NCI-H69 (cell line): ENCODE results near the gene IGFBP6.
A peak's percentile ranks its signal among the peaks of the same experiment; 100 is the strongest.

ENCODE experiments used
- DNase-seq: peaks from one replicate; lab custom pipeline; 2025; lab: John Stamatoyannopoulos, UW

Gene IGFBP6, protein sequence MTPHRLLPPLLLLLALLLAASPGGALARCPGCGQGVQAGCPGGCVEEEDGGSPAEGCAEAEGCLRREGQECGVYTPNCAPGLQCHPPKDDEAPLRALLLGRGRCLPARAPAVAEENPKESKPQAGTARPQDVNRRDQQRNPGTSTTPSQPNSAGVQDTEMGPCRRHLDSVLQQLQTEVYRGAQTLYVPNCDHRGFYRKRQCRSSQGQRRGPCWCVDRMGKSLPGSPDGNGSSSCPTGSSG

DNA sequence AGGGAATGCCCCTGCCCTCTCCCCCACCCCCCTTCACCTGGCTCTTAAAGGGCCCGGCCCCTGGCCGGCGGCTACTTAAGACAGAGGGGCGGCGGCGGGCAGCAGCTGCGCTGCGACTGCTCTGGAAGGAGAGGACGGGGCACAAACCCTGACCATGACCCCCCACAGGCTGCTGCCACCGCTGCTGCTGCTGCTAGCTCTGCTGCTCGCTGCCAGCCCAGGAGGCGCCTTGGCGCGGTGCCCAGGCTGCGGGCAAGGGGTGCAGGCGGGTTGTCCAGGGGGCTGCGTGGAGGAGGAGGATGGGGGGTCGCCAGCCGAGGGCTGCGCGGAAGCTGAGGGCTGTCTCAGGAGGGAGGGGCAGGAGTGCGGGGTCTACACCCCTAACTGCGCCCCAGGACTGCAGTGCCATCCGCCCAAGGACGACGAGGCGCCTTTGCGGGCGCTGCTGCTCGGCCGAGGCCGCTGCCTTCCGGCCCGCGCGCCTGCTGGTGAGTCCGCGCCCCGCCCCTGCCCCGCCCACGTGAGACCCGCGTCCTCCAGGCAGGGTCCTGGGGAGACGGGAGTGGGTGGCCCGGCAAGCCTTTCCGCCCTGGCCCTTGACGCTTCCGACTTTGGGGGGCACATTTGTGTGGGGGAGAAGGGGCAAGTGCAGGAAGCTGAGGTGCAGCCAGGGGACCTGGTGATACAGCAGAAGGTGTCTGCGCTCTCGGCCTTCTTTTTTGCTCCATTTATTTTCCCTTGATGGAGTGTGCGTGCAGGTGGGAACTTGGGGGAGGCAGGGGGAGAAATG lies at the start of gene IGFBP6:
Gene IGFBP6 (plus strand): TSS at position 104 of the 790 bp plus-strand sequence. CDS start 51 bp downstream, at position 155.
- peak; percentile 85 for DNase-seq

DNA sequence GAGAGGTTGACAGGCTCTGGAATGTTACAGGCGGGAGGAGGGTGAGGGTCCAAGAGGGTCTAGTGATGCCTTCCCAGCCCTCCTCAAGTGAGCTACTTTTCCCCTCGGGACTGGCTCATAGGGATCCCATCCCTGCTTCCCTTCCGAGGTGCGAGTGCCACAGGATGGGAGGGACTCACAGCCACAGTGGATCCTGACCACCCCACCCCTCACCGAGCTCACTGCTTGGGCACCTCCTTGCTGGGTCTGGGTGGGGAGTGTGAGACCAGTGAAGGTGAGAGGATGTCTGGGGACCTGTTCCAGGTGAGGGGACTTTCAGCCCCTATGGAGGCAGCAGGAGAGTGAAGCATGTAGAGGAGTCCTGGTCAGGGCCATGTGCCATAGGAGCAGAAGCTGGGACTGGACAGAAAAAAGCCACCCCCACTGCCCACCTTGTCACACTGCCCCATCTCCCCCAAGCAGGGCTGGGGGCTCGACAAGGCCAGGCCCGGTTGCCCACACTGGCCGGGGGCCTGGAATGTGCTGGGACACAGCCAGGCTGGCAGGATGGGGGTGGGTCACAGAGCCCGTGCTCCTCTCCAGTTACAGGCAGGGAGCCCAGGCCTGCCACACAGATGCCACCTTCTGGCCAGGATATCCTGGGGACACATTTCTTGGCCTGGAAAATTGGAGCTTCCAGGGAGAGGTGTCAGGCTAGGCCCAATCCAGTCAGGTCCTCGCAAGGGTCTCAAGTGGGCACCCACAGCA lies 49.3 kb upstream of the IGFBP6 start:
- peak; percentile 48 for DNase-seq

DNA sequence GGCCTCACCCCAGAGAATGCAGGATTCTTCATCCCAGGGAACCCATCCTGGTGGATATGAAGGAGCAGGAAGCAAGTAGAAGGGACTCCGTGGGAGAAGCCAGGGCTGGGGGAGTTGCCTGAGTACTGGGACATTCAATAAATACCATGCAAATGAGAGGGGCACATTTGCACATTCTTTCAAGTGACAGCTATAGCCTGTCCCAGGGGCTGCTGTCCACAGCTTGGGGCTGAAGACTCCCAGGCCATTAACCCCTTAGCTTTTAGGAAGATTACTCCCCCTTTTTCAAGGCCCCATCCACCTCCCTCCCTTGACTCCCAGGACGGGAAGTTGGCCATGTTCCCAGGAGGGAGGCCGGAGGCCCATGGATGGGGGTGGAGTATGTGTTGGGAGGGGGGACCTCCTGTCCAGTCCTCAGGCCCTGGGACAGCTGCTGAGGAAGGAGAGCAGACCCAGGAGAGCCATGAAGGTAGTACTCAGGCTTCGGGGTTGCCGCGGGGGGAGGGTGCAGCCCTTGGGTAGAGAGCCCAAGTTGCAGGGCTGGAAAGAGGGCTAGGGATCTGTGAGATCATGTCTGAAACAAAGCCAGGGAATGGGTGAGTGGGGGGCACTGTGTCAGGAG lies 48.6 kb upstream of the IGFBP6 start:
- DNase-seq, result peak; percentile 25

DNA sequence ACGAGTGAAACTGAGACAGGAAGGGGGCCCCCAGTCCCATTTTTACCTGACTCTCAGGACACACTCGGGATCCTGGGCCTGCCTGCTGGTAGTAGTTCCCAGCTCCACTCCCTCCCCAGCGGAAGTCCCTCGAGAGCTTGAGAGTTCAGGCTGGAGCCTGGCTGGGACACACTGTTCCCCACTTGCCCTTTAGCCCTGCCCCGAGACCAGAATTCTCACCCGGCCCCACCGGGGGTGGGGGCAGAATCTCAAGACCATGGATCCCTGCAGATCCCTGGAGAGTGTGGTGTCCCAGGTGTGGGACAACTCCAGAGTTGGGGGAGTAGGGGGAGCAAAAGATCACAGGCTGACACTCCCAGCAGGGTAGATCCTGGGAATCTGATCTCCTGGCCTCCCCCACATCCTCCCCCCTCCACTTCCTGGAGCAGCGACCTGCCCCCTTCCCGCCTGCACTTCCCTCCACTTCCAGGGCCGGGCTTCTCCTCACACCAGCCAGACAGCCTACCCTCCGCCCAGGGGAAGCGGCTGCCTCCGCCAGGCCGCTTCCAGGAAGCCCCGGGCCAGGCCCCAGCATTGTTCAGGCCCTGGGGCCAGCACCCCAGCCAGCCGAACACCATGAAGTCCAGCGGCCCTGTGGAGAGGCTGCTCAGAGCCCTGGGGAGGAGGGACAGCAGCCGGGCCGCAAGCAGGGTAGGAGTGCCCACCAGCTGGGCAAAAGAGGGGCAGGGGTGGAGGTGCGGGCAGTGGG lies 47.7 kb upstream of the IGFBP6 start, which contains the start of gene TNS2:
Gene TNS2 (plus strand): TSS at position 495 of the 748 bp plus-strand sequence. CDS start 121 bp downstream, at position 616.
- DNase-seq, result peak; percentile 77

DNA sequence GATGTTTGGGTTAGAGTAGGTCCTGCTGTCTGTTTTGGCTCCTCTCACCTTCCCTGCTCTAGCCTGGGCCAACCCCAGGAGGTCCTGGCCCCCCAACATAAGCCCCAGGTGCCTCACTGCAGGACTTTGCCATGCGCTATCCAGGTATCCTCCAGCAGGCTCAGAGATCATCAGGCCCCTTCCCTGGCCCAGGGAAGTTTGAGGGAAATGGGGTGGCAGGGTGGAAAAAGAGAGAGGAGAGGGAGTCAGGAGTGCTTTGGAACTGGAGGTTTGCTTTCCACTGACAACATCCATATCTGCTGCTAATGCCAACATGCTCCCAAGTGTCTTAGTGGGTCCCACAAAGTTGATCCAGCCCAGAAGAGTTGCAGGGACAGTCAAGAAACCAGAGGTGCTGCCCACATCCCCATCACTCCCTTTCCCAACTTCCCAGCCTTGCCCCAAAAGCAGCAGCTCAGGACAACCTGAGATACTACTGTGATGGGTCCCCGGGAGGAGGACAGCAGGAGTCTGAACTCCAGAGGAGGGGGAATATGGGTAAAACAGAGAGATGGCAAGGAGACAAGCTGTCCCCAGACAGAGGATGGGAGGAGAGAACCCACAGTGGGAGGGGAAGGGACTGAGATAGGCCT lies 46.9 kb upstream of the IGFBP6 start:
- no peak for DNase-seq

DNA sequence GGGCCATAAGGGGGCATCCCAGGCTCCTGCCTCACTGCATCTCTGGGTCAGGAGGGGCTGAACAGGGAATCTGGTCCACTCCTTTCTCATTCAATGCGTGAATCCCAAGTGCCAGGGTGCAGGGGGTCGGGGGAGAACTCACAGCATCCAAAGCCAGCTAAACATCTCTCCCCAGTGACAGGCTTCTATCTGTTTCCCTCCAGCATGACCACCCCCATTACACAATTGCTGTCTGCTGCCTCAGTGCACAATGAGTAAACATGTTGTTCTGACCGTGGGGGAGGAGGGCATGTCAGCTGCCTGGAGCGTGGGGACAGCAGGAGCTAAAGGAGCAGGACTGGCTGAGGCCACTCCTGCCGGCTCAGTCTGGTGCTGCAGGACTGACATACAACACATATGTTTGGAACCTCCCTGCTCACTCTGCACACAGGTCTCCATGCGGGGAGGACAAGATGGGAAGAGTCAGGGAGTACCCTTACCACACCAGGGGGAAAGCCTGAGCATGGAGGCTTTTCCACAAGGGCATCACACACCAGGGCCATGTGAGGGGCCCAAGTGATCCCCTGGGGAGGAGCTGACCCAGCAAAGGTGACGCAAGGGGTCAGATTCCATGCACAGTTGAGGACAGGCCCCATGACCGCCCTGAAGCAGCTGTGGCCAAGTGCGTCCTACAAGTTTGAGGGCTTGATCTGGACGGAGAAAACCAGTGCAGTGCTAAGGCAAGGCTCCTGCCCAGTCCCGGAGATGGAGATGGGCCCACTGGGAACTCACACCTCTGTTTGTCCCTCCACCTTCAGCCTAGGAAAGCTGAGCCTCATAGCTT lies 46.2 kb upstream of the IGFBP6 start:
- DNase-seq, result peak; percentile 49

DNA sequence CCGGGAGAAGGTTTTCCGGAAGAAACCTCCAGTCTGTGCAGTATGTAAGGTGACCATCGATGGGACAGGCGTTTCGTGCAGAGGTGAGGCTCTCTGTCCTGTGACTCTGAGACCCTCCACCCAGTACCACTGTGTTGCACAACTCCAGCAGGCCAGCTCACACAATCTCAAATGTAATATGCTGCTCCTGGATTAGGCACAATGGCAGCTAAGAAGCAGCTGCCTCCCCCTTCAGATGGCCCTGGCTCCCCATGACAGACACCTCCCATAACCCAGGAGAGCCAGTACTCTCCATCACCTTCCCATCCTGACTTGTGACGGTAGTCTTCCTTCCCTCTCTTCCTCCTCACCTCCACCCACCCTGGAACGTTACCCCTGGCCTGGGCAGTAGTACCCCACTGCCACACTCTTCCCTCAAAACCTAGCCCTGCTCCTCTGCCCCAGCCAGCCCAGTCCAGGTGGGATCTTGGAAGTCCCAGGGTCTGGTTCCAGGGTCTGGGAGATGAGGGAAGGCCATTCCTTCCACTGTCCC lies 45.5 kb upstream of the IGFBP6 start:
- no peak for DNase-seq

DNA sequence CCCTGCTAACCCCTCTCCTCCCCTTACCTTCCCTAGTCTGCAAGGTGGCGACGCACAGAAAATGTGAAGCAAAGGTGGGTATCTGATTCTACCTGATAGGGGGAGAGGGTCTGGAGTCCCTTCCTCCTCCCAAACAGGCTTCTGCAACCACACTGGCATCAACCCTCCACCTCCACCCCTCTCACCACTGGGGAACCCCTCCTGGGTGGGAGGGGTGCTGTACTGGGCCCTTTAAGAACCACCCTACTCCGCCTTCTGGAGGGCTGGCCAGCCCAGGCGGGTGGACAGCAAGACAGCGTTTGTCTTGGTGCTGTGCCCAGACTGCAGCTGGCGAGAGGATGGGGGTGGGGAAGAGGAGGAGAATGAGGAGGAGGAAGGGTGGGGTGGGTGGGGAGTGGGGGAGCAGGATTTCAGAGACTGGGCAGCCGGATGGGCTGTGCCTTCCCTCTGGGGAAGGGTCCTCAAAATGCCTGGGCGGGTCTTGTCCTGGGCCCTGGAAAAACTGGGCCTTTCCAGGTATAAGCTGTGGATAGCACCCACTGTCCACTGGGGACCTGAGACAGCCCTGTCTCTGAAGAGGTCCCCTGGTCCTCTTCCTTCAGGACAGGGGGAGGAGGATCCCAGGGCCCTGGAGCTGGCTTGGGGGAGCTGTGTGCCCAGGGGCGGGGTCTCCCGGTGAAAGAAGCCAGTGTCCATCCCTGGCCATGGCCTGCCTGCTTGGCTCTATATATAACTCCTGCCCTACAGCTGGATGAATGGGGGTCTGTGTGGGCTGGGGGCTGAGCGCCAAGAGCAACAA lies 44.8 kb upstream of the IGFBP6 start:
- DNase-seq, result peak; percentile 90

DNA sequence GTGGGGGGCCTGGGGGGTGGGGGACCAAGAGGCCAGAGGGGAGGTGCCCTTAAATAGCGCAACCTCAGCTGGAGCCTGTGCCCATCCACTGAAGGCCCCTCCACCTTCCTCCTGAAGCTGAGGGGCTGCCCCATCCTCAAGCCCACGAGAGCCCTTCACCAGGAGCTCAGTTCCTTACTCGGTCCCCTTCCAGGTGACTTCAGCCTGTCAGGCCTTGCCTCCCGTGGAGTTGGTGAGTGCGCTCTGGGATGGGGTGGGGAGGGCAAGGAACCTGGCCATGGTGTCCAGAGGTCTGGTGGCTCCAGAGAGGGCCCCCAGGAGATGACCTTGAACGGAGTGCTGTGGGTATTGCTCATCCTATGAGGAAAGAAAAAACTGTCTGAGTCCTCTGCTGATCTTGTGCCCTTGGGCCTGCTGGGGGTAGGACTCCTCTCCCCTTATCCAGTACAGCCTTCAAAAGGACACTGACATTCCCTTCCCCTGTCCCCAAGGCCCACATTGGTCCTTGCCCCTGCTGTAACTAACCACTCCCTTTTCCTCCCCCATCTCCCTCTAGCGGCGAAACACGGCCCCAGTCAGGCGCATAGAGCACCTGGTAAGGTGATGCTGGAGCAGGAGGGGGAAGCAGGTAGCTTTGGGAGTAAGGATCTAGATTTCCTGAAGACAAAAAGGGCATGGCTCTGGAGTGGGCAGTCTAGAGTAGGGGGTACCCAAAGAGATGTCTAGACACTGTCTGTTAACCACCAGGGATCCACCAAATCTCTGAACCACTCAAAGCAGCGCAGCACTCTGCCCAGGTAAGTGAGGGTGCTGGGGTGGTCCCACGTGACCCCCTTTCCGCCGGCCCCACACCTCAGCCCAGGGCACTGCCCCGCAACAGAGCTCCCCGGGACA lies 44.0 kb upstream of the IGFBP6 start:
- peak; percentile 92 for DNase-seq

DNA sequence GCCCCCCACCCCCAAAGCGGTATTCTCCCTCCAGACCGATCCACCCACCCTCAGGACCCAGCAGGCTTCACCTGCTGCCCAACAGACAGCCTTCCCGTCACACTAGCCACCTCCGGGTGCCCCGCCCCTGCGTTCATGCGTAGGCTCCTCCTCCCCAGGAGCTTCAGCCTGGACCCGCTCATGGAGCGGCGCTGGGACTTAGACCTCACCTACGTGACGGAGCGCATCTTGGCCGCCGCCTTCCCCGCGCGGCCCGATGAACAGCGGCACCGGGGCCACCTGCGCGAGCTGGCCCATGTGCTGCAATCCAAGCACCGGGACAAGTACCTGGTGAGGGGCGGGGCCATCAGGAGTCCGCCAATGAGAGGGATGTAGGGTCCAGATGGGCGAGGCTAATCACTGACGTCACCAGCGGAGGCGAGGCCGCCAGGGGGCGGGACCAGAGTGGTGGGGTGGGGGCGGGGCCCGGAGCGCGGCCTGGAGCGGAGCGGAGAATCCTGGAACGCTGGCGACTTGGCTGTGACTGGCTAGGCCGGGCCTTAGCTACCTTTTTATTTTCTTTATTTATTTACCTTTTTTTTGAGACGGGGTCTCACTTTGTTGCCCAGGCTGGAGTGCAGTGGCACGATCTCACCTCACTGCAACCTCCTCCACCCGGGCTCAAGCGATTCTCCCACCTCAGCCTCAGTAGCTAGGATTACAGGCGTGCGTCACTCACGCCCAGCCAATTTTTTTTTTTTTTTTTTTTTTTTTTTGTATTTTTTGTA lies 43.2 kb upstream of the IGFBP6 start:
- DNase-seq, result peak; percentile 99

DNA sequence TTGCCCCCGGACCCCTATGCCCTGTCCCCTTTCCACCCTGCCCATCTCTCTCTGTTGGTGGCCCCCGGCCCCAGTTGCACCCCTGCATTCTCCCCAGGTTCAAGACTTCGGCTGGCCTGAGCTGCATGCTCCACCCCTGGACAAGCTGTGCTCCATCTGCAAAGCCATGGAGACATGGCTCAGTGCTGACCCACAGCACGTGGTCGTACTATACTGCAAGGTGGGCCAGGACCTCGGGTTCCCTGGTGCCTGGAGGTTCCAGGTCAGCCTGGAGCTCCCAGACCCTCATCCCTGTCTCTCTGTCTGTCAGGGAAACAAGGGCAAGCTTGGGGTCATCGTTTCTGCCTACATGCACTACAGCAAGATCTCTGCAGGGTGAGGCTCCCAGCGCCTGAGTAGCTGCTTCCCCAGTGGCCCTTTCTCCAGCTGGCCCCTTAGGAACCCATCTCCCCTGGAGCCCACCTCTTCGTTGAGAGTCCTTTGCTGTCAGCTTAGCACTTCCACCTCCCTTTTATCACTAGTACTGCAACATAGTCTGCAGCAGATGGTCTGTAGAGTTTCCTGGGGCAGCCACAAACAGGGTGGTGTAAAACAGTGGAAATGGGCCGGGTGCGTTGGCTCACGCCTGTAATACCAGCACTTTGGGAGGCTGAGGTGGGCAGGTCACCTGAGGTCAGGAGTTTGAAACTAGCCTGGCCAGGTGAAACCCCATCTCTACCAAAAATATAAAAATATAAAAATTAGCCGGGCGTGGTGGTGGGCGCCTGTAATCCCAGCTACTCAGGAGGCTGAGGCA lies 41.8 kb upstream of the IGFBP6 start:
- DNase-seq, result no peak

DNA sequence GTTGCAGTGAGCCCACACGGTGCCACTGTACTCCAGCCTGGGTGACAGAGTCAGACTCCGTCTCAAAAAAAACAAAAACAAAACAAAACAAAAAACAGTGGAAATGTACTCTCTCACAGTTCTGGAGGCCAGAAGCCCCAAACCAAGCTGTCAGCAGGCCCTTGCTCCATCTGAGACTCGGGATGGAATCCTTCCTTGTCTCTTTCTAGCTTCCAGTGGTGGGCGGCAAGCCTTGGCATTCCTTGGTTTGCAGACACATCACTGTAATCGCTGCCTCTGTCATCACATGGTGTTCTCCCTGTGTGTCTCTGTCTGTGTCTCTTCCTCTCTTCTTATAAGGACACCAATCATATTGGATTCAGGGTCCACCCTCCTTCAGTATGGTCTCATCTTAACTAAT lies 41.2 kb upstream of the IGFBP6 start:
- DNase-seq, result no peak

DNA sequence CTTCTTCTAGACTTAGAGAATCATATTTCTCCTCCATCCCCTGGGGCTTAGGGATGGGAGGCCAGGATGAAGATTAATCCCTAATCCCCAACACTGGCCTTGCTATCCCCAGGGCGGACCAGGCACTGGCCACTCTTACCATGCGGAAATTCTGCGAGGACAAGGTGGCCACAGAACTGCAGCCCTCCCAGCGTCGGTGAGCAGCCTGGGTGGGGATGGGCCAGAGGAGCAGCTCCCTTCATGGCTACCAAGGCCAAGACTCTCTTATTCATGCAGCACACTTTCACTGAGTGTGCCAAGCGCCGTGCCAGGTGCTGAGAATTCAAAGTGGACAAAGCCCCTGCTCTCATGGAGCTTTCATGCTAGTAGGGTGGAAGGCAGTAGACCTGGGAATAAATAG lies 40.6 kb upstream of the IGFBP6 start:
- DNase-seq, result no peak

DNA sequence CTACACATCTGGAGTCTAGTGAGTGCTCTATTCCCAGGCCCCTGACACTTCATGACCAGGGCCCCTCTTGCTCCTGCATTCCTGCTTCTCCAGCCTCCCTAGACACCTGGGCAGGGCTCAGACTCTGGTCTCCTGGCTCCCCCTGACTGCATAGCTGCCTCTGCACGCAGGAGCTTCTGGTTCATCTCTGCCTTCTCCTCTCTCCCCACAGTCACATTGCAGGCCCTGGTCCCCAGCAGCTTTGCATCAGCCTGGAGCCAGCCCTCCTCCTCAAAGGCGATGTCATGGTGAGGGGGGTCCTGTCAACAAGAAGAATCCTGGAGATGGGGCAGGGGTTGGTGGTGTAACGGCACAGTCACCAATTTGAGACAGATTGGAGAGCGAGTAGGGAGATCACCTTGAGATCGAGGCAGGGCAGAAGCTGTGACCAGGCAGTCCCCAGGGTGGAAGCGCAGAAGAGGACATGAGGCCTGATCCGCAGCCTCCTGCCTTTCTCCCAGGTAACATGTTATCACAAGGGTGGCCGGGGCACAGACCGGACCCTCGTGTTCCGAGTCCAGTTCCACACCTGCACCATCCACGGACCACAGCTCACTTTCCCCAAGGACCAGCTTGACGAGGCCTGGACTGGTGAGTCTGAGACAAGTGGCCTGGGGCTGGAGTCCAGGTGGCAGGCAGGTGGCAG lies 39.5 kb upstream of the IGFBP6 start:
- DNase-seq, result no peak

DNA sequence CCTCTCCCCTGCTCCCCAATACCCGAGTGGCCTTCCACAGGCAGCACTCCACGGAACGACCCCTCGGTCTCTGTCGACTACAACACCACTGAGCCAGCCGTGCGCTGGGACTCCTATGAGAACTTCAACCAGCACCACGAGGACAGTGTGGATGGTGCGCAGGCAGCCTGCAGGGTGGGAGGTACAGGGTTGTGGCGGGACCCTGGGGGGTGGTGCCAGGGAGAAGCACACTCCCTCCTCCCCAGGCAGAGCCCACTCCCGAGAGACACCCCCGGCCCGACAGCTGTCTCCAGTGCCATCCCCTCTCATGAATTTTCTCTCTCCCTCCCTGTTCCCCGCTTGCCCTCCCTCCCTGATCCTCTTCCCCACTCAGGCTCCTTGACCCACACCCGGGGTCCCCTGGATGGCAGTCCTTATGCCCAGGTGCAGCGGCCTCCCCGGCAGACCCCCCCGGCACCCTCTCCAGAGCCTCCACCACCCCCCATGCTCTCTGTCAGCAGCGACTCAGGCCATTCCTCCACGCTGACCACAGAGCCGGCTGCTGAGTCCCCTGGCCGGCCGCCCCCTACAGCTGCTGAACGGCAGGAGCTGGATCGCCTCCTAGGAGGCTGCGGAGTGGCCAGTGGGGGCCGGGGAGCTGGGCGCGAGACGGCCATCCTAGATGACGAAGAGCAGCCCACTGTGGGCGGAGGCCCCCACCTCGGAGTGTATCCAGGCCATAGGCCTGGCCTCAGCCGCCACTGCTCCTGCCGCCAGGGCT lies 38.6 kb upstream of the IGFBP6 start:
- no peak for DNase-seq
